WI38 (cell line): ENCODE measurements around the gene LIMA1.
"Not testable (repeated sequence)": the region's sequence is repeated elsewhere in the genome, so short reads cannot be mapped to it uniquely, and the experiment has no call there.

Experiments used
- H3K4me3 ChIP-seq: 2 replicates; pipeline ENCODE4 v1.5.1; 2011; ENCODE audit warnings: low read depth, mild to moderate bottlenecking, control low read depth, low read length
- CTCF ChIP-seq: IDR thresholded peaks from 2 replicates; pipeline ENCODE4 v1.5.1; 2012; ENCODE audit warnings: low read depth, mild to moderate bottlenecking, control low read depth, low read length

Gene LIMA1

GRCh38 chr12:50167049-50167828 is 116.1 kb downstream of the LIMA1 start, which contains the start of gene CERS5:
TSS of gene CERS5 (minus strand) at chr12:50167369. CDS start at chr12:50167297, 72 bp downstream.
- no peak for TF ChIP-seq CTCF
- H3K4me3 ChIP-seq = peak within 1 kb of the TSS; percentile 69

GRCh38 chr12:50166799-50167048 is 116.6 kb downstream of the LIMA1 start:
- TF ChIP-seq CTCF = no peak
- H3K4me3 ChIP-seq = peak overlapping the region; percentile 69

- H3K4me3 ChIP-seq = no peak overlapping the region
- TF ChIP-seq CTCF = no peak
These were observed 118.4 kb downstream of the LIMA1 start for GRCh38 chr12:50164963-50165362.

- no peak for TF ChIP-seq CTCF
These were observed 121.1 kb downstream of the LIMA1 start for GRCh38 chr12:50162230-50162629.

GRCh38 chr12:50160643-50161042 is 122.7 kb downstream of the LIMA1 start:
- TF ChIP-seq CTCF = no peak
- no peak overlapping the region for H3K4me3 ChIP-seq

More at GRCh38 chr12:50162230-50162629, 121.1 kb downstream of the LIMA1 start:
- H3K4me3 ChIP-seq = no peak overlapping the region

GRCh38 chr12:50157259-50157658 is 126.1 kb downstream of the LIMA1 start:
- no peak overlapping the region for H3K4me3 ChIP-seq
- TF ChIP-seq CTCF = no peak

- TF ChIP-seq CTCF = no peak
- H3K4me3 ChIP-seq = no peak overlapping the region
These were observed 126.7 kb downstream of the LIMA1 start for GRCh38 chr12:50156641-50157040.

GRCh38 chr12:50154947-50155346 is 128.4 kb downstream of the LIMA1 start:
- not testable (repeated sequence) for H3K4me3 ChIP-seq
